GM06990 (cell line): ENCODE results near the gene DBX1.

Source experiments
- DNase-seq: peaks from one replicate; pipeline ENCODE4 v3.0.0-alpha.2; 2011; ENCODE audit not compliant: insufficient read length; ENCODE audit errors: extremely low read depth
- H3K27me3 ChIP-seq: replicated peaks from 2 replicates; pipeline ENCODE4 v1.6.0; 2011; ENCODE audit warnings: low read length; ENCODE audit not compliant: control insufficient read depth, insufficient read depth
- H3K36me3 ChIP-seq: 2 replicates; pipeline ENCODE4 v1.5.1; 2011; ENCODE audit warnings: low read length; ENCODE audit not compliant: control insufficient read depth, insufficient read depth
- H3K4me3 ChIP-seq: replicated peaks from 2 replicates; pipeline ENCODE4 v1.5.1; 2011; ENCODE audit warnings: low read depth, mild to moderate bottlenecking, control low read depth, low read length
- TF ChIP-seq, protein P1 (sequence below): IDR thresholded peaks from 2 replicates; pipeline ENCODE4 v1.5.1; 2011; ENCODE audit warnings: low read length, control low read depth, mild to moderate bottlenecking, inconsistent platforms; ENCODE audit not compliant: insufficient read depth, poor library complexity, severe bottlenecking

DBX1 gene

GRCh38 chr11:20160425-20161229 is at the start of gene DBX1:
Gene DBX1 (minus strand): TSS chr11:20160475. CDS start chr11:20160324, 151 bp downstream.
- Histone ChIP-seq H3K36me3 (no peaks in the 10 kb centered on the region), H3K4me3 (no peak within 1 kb of the TSS), H3K27me3 (peaks cover 7% of the 10 kb centered on the region)
- TF ChIP-seq, protein P1, sequence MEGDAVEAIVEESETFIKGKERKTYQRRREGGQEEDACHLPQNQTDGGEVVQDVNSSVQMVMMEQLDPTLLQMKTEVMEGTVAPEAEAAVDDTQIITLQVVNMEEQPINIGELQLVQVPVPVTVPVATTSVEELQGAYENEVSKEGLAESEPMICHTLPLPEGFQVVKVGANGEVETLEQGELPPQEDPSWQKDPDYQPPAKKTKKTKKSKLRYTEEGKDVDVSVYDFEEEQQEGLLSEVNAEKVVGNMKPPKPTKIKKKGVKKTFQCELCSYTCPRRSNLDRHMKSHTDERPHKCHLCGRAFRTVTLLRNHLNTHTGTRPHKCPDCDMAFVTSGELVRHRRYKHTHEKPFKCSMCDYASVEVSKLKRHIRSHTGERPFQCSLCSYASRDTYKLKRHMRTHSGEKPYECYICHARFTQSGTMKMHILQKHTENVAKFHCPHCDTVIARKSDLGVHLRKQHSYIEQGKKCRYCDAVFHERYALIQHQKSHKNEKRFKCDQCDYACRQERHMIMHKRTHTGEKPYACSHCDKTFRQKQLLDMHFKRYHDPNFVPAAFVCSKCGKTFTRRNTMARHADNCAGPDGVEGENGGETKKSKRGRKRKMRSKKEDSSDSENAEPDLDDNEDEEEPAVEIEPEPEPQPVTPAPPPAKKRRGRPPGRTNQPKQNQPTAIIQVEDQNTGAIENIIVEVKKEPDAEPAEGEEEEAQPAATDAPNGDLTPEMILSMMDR = no peak
- DNase-seq = no peak

GRCh38 chr11:20208622-20209111 is 48.4 kb upstream of the DBX1 start:
- TF ChIP-seq, protein P1 = no peak
- Histone ChIP-seq H3K36me3 (no peaks in the 10 kb centered on the region), H3K4me3 (no peak overlapping the region), H3K27me3 (peaks cover 1% of the 10 kb centered on the region)
- DNase-seq = no peak

- TF ChIP-seq, protein P1 = no peak
- Histone ChIP-seq H3K36me3 (no peaks in the 10 kb centered on the region), H3K27me3 (peaks cover 1% of the 10 kb centered on the region), H3K4me3 (no peak overlapping the region)
- DNase-seq = no peak
Measured at GRCh38 chr11:20207781-20208621, 47.7 kb upstream of the DBX1 start.

DNA sequence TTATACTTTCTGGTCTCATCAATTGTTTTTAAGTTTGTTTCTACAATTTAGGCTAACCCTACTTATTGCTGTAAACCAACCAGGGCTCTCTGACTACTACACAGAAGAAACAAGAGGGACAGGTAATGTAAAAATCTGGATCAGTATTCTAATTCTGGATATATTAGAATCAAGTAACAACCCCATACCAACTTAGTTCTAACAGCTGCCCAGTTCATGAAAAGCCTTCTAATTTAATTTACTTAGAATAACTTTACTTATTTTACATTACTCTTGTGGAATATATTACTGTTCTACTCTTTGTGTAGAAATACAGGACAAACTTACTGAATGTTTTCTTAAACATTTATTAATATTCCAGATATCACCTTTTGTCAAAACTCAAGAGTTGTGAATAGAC is 45.5 kb upstream of the DBX1 start:
- DNase-seq = no peak
- Histone ChIP-seq H3K36me3 (no peaks in the 10 kb centered on the region), H3K4me3 (no peak overlapping the region), H3K27me3 (peaks cover 1% of the 10 kb centered on the region)
- TF ChIP-seq, protein P1 = no peak

- no peak for DNase-seq
- no peaks in the 10 kb centered on the region for H3K36me3 ChIP-seq
- no peaks in the 10 kb centered on the region; the same call in 1 of the 2 replicates for H3K27me3 ChIP-seq
- TF ChIP-seq, protein P1 = no peak
- no peak overlapping the region for H3K4me3 ChIP-seq
Measured at GRCh38 chr11:20204681-20205080, 44.4 kb upstream of the DBX1 start.
